ENCODE results near the gene NSMCE1.

DNA sequence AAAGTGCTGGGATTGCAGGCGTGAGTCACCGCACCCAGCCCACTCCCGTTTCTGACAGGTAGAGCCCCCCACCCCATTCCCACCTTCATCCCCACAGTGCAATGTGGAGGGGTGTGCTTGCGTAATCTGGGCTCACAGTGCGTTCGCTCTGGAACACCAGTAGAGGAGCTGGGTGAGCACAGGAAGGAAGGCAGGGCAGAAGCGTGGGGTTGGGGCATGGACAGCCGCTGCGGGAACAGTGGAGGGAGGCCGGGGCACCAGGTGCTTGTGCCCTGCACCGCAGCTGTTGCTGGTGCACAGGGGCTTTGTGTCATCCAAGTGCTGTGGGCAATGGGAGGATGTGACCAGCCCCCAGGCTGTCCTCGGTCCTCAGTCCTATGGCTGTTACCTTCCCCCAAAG lies 40.5 kb downstream of the NSMCE1 start:
- TF ChIP-seq CTCF (IDR thresholded peaks at IDR 0.05) (no peak), POLR2A (IDR thresholded peaks at IDR 0.05) (no peak)

All from testis (tissue), 2 donors.